HepG2 (cell line): ENCODE measurements around the gene MAGEB10.

Experiments used
- CBX2 ChIP-seq, 2 experiments: fragments of 200-600 bp in 1 of 2; sonication (generic); formaldehyde crosslinking in 1 of 2; IDR thresholded peaks; 2 replicates each; pipeline versions ENCODE4 v1.7.0 to v1.8.1; 2018 to 2022; ENCODE audit warnings: low read depth in 2 of 2, low read length in 1 of 2, mild to moderate bottlenecking in 1 of 2, missing genetic modification reagents in 1 of 2
- CREB3 ChIP-seq: sonication (generic); formaldehyde crosslinking; IDR thresholded peaks from 2 replicates; pipeline ENCODE4 v1.5.0; 2020; ENCODE audit warnings: missing genetic modification reagents
- CTCF ChIP-seq: sonication (generic); formaldehyde crosslinking; IDR thresholded peaks from 2 replicates; pipeline ENCODE4 v1.5.0; 2020; ENCODE audit warnings: mild to moderate bottlenecking, missing genetic modification reagents, moderate library complexity

GRCh38 chrX:27807690-27808089, at the start of gene MAGEB10:
- TF ChIP-seq CBX2 (IDR thresholded peaks at IDR 0.05; ENCODE audit: low read depth, low read length), result no peak
- TF ChIP-seq CBX2 (CRISPR knock-in tag; IDR thresholded peaks at IDR 0.05; ENCODE audit: low read depth), result no peak
- no peak for TF ChIP-seq CTCF (CRISPR knock-in tag)
- no peak for TF ChIP-seq CREB3 (CRISPR knock-in tag)
